Kidney glomerular epithelial cell (primary cell): ENCODE measurements around the gene LLCFC1.
A peak's percentile ranks its signal among the peaks of the same experiment; 100 is the strongest.

Experiments
- DNase-seq: peaks from one replicate; lab custom pipeline; 2025; lab: John Stamatoyannopoulos, UW

LLCFC1 gene

GRCh38 chr7:142939226-142939910, at the start of gene LLCFC1:
TSS of gene LLCFC1 (plus strand) at chr7:142939484. CDS start at chr7:142939622, 138 bp downstream.
- no peak for DNase-seq

- DNase-seq = no peak
Observed at GRCh38 chr7:142889816-142890215, 49.5 kb upstream of the LLCFC1 start.

DNA sequence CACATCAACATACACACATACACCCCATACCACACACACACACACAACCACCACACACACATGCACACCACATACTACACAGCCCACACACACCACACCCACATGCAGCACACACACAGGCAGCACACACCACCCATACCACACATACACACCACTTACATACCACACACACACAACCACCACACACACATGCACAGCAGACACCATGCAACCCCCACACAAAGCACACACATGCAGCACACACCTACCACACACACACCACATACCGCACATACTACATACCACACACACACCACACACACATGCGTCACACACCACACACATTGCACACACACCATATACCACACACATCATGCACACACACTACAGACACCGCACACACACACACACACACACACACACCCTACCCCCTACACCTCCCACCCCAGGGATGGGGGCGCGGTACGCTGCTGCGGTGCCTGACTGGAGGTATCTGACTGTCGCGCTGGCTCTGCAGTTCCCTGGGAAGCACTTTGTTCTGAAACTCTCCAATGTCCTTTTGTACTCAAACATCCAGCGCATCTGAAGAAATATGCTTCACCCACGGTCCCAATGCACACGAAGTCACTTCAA, 48.3 kb upstream of the LLCFC1 start:
- no peak for DNase-seq

- no peak for DNase-seq
Observed at GRCh38 chr7:142891490-142892082, 47.7 kb upstream of the LLCFC1 start.

GRCh38 chr7:142892951-142893350, 46.3 kb upstream of the LLCFC1 start:
- no peak for DNase-seq

GRCh38 chr7:142894112-142894984, 44.9 kb upstream of the LLCFC1 start:
- no peak for DNase-seq

DNA sequence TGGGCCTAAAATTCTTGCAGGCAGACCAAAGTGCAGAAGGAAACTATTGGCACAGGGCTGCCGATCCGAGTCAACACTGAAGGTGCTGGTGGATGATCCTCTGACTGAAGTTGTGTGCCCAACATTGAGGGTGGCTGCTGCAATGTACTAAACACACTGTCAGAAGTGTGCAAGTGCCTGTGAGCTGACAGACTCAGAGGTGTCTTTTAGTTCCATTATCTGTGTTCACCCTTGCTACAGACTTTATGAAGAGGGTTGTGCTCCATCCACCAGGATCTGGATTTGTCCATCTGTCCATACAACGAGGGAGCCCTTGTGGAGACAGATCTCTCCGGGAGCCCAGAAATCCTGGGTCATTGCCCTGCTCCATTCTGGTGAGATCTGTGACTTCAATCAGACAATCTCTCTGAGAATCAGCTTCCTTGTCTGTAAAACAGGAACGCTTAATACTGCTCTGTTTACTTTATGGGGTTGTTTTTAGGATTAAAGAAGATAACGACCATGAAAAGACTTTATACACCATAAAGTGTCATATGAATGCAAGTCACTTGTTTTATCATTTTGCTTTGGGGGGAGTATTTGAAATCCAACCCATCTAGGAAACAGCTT, 44.2 kb upstream of the LLCFC1 start:
- DNase-seq = no peak

- DNase-seq = no peak
Observed at GRCh38 chr7:142896151-142896550, 43.1 kb upstream of the LLCFC1 start.

DNA sequence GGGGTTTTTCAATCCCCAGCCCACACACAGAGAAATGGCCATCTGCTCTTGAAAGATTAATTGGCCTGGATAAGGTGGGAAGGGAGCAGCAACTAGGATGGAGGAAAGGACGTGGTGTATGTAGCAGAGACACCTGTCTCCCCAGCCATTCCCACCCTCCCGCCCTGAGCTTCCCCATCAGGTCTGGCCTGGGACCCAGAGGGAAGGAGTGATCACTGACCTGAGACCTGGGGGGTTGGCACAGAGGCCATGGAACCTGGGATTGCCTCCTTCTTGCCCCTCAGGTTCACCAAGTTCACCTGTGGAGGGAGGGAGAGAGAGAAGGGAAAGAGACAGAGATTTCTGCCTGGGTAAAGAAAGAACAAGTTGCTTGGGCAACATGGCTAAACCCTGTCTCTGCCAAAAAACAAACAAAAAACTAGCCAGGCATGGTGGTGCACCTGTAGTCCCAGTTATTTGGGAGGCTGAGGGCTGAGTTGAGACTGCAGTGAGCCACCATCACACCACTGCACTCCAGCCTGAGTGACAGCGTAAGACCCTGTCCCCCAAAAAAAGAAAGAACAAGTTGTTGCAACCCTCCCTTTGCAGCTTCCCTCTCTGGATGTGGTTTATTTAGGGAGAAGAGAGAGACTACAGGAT, 42.4 kb upstream of the LLCFC1 start:
- no peak for DNase-seq

GRCh38 chr7:142897691-142898090, 41.6 kb upstream of the LLCFC1 start:
- DNase-seq = no peak

DNA sequence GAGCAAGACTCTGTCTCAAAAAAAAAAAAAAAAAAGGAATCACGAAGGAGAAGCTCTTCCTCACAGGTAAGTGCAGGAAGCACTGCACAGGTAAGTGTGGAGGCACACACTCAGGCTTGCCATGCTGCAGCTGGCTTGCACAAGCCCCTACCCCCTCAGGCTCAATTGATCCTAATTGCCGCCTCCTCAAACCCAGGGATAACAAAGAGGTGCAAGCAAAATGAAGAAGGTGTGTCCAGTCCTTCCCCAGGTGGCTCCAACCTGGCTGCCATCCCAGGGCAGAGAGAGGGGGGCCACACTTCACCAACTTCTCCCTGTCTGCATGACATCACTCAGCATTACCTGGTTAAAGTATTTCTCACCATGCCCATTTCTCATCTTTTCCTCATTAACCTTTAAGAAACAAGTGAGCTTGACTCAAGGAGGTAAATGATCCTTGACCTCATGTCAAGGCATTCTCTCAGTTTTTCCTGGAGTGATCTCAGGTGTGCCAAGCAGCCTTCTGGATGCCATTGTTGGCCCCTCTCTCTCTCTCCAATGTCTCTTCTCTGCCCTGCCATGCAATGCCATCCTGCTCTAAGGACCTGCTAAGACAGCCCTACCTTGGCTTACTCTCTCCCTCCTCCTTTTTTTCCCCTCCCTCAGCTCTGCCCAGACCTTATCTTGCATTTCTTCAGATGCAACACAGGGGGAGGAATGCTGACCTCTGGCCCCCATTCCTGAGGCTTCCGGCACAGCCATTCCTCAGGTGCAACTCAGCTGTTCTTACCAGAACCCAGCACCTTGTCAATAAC, 40.7 kb upstream of the LLCFC1 start:
- no peak for DNase-seq

- DNase-seq = no peak
Observed at GRCh38 chr7:142899661-142900060, 39.6 kb upstream of the LLCFC1 start.

GRCh38 chr7:142901426-142902259, 37.6 kb upstream of the LLCFC1 start:
- DNase-seq = no peak

DNA sequence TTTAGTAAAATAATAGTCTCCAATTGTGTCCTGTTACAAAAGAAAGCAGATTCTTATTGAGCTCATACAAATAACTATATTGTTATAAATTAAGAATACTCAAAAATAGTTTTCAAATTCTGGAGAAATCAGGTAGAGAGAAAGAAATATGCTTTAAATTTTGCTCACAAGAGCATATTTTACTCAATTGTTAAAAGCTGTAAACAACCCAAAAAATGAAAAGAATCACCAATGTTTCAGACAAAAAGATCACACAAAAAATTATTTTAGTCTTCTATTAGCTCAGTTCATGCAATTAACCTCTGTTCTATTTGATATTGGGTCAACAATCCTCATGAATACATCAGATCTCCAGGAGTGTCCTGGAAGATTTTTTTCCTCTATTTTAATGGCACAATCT, 35.2 kb upstream of the LLCFC1 start:
- no peak for DNase-seq

GRCh38 chr7:142905759-142906158, 33.5 kb upstream of the LLCFC1 start:
- no peak for DNase-seq

DNA sequence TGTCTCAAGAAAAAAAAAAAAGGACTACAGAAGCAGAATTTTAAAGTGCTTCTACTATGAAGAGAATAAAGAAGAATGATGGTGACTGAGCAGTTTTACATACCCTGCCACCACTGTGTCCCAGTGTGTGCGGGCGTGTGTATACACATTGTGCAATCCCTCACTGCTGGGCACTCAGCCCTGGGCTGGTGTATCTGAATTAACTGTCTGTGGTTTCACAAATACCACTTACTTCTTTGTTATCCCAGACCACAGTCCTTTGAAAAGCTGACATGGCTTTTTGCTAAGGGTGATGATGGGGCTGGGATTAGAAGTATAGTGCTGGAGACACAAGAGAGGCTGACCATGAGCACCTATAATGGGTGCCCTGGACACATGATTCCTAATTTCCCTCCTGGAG, 32.6 kb upstream of the LLCFC1 start:
- DNase-seq = no peak

DNA sequence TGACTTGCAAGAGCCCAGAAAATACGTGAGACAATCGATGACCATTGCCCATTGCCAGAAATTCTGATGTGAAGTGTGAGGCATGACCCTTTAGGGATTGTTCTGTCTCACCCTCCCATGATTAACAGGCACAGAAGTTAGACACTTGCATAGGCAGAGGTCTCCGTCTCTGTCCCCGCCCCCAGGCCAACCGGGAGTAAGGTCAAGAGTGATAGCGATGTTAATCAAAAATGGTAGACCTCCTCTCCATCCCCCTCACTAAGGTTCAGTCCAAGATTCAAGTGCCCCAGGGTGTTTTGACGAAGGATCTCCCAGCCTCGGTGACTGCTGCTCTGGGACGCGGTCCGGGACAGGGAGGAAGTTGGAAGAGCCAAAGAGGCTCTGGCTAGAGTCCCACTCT, 31.0 kb upstream of the LLCFC1 start:
- DNase-seq = no peak

DNA sequence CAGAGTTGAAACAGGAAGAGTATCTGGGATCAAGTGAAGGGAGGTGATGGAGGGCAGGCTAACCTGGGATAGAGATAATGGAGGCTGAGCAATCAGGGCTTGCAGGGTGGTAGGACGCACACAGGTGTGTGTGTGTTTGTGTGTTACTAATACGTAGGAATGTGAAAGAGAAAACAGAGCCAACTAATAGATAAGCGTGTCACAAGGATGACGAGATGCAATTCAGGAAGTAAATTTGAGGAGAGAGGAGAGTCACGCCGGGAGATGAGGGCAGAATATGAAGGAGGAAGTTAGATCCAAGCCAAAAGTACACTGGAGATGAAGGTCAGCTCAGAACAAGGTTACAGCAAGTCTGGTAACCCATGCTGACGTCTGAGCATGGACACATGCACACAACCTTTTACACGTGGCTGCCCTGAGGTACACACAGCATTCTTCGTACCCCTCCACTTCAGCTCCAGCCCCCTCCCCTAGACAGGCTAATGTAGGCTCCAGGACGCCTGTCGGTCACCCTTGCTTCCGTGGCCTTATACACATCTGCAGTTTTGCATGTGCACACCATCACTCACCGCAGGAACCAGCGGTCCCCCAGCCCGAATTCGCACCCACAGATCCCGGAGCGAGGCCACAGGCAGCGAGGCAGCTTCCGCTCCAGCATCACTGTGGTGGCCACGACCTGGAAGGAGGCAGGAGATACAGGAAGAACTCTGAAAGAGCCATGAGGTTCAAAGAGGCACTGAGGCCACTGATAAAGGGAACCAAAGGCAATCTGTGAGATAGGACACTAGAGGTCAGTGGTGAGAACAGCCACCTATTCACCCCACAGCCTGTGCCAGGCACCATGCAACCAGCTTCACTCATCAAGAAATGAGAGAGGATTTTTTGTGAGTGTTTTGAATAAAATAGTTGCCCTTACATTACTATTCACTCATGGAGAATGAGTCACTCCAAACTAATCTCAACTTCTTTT, 30.1 kb upstream of the LLCFC1 start:
- DNase-seq = peak; percentile 34

GRCh38 chr7:142910031-142910433, 29.3 kb upstream of the LLCFC1 start:
- peak; percentile 44 for DNase-seq
